Fibroblast of lung (primary cell): ENCODE data around the gene TXNDC16. TPM values are rescaled to one million over a fixed set of nuclear protein-coding genes. Genes with fewer than 3 reads are reported as not detected.

ENCODE experiments used
- DNase-seq, 2 donors: peaks; one replicate each; pipeline versions ENCODE4 v3.0.0 to v3.0.0-alpha.2; 2010; ENCODE audit warnings: low read depth in 2 of 2
- H2AFZ ChIP-seq: 2 replicates; pipeline ENCODE4 v1.5.1; 2012; ENCODE audit warnings: low read length, control low read depth, inconsistent platforms
- H3K27ac ChIP-seq: 2 replicates; pipeline ENCODE4 v1.5.1; 2011; ENCODE audit warnings: low read length, control low read depth; ENCODE audit not compliant: insufficient read depth
- H3K27me3 ChIP-seq: 2 replicates; pipeline ENCODE4 v1.5.1; 2011; ENCODE audit warnings: mild to moderate bottlenecking, low read length; ENCODE audit not compliant: control insufficient read depth, insufficient read depth
- H3K36me3 ChIP-seq: 2 replicates; pipeline ENCODE4 v1.5.1; 2011; ENCODE audit warnings: low read length; ENCODE audit not compliant: control insufficient read depth, insufficient read depth
- H3K4me1 ChIP-seq: 2 replicates; pipeline ENCODE4 v1.5.1; 2011; ENCODE audit warnings: low read length; ENCODE audit not compliant: control insufficient read depth, insufficient read depth; ENCODE audit errors: extremely low read depth
- H3K4me2 ChIP-seq: 2 replicates; pipeline ENCODE4 v1.5.1; 2011; ENCODE audit warnings: low read length, control low read depth; ENCODE audit not compliant: insufficient read depth; ENCODE audit errors: extremely low read depth
- H3K4me3 ChIP-seq, 4 experiments: fragments of 200-600 bp in 1 of 4; sonication (generic) in 1 of 4; replicated peaks in 1 of 4; 2 replicates each; pipeline ENCODE4 v1.5.1; 2011 to 2016; ENCODE audit warnings: low read length in 4 of 4, low read depth in 3 of 4, mild to moderate bottlenecking in 3 of 4, control low read depth in 2 of 4, inconsistent platforms in 1 of 4, mixed read lengths in 1 of 4; ENCODE audit not compliant: insufficient read depth in 1 of 4; ENCODE audit errors: control extremely low read depth in 1 of 4
- H3K79me2 ChIP-seq: 2 replicates; pipeline ENCODE4 v1.5.1; 2012; ENCODE audit warnings: mild to moderate bottlenecking, low read length, inconsistent platforms; ENCODE audit not compliant: control insufficient read depth, insufficient read depth
- H3K9ac ChIP-seq: 2 replicates; pipeline ENCODE4 v1.5.1; 2011; ENCODE audit warnings: mild to moderate bottlenecking, low read length, control low read depth; ENCODE audit not compliant: insufficient read depth
- H3K9me3 ChIP-seq: 2 replicates; pipeline ENCODE4 v1.5.1; 2012; ENCODE audit warnings: low read depth, low read length; ENCODE audit not compliant: control insufficient read depth, insufficient read depth
- H4K20me1 ChIP-seq: 2 replicates; pipeline ENCODE4 v1.5.1; 2011; ENCODE audit warnings: low read length; ENCODE audit not compliant: control insufficient read depth, insufficient read depth; ENCODE audit errors: extremely low read depth
- EZH2 ChIP-seq: IDR thresholded peaks from 2 replicates; pipeline ENCODE4 v1.5.1; 2012; ENCODE audit warnings: low read length, control low read depth, mild to moderate bottlenecking; ENCODE audit errors: missing control alignments
- polyA plus RNA-seq, 2 donors: library from polyadenylated mRNA; depleted of rRNA in 1 of 2; stranded (reverse) in 1 of 2; unstranded in 1 of 2; fragments of >200 nt; gene quantifications; 2 replicates each; pipeline ENCODE4 v1.2.1, GENCODE V29; 2011 to 2012; ENCODE audit warnings: missing spikeins in 1 of 2
- total RNA-seq: library from RNA; depleted of rRNA; stranded (reverse); fragments of >200 nt; gene quantifications from 2 replicates; pipeline ENCODE4 v1.2.1, GENCODE V29; 2014
- TF ChIP-seq, protein P1 (sequence below), 2 donors: IDR thresholded peaks in 1 of 2; conservative IDR thresholded peaks in 1 of 2; 1 replicate in 1 of 2; 2 replicates in 1 of 2; pipeline ENCODE4 v1.5.1; 2011 to 2012; ENCODE audit warnings: low read length in 2 of 2, control low read depth in 1 of 2, inconsistent platforms in 1 of 2, low read depth in 1 of 2, mild to moderate bottlenecking in 1 of 2

Gene TXNDC16
- total and polyA plus RNA-seq, 2 donors (not counting 1 experiment from before 2014, with no cell fraction given) = 3.0 to 6.6 TPM

DNA sequence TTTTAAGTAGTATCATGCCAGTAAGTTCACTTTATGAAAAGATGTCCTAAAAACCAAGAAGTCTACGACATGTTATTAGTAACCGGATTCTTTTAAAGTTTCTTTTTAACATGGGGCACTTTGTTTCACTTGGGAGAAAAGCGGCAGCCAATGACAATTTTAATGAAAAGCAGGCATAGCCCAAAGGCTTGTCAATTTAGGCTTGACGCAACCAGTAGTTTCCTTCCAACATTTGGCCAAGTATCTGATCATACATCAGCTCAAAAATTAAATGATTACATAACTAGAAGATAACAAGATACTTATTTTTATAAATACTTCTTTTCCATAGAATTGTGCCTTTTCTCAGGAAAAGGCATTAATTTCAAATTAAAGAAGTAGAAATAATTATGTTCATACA is 112.8 kb downstream of the TXNDC16 start:
- H3K27ac ChIP-seq = no peak overlapping the region
- TF ChIP-seq, protein P1, sequence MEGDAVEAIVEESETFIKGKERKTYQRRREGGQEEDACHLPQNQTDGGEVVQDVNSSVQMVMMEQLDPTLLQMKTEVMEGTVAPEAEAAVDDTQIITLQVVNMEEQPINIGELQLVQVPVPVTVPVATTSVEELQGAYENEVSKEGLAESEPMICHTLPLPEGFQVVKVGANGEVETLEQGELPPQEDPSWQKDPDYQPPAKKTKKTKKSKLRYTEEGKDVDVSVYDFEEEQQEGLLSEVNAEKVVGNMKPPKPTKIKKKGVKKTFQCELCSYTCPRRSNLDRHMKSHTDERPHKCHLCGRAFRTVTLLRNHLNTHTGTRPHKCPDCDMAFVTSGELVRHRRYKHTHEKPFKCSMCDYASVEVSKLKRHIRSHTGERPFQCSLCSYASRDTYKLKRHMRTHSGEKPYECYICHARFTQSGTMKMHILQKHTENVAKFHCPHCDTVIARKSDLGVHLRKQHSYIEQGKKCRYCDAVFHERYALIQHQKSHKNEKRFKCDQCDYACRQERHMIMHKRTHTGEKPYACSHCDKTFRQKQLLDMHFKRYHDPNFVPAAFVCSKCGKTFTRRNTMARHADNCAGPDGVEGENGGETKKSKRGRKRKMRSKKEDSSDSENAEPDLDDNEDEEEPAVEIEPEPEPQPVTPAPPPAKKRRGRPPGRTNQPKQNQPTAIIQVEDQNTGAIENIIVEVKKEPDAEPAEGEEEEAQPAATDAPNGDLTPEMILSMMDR (conservative IDR thresholded peaks at IDR 0.05 in 1 of 2, IDR thresholded peaks at IDR 0.05 in 1 of 2; ENCODE audit: low read depth in 1 of 2, low read length in 2 of 2) = no peak
- no peak for TF ChIP-seq EZH2
- no peaks in the 10 kb centered on the region for H3K27me3 ChIP-seq
- H3K4me3 ChIP-seq = no peak overlapping the region
- H3K36me3 ChIP-seq = no peaks in the 10 kb centered on the region
- no peaks in the 10 kb centered on the region for H3K4me1 ChIP-seq
- H2AFZ ChIP-seq = no peak overlapping the region
- no peak overlapping the region for H3K4me2 ChIP-seq
- H3K9me3 ChIP-seq = no peaks in the 10 kb centered on the region
- H3K9ac ChIP-seq = no peak overlapping the region
- H4K20me1 ChIP-seq = no peaks in the 10 kb centered on the region
- no peak for DNase-seq
- H3K79me2 ChIP-seq = no peaks in the 10 kb centered on the region

DNA sequence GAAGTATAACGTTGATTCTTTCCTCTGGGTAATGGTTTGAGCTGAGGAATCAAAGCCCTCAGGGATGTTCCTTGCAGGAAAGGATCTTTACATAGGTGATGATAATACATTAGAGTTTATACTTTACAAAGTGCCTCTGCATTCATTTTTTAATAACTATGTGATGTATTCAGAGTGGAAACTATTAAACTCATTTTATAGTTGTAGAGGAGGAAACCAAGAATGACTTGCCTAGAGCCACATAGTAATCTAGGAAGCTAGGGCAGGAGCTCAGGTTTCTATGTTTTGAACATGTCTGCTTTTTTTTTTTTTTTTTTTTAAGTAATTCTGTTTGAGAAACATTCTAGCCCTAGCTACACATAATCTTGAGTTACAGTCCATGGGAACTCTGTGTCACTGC is 117.3 kb downstream of the TXNDC16 start:
- H3K36me3 ChIP-seq = no peaks in the 10 kb centered on the region
- H3K4me1 ChIP-seq = no peaks in the 10 kb centered on the region
- no peak overlapping the region for H3K27ac ChIP-seq
- no peaks in the 10 kb centered on the region for H3K79me2 ChIP-seq
- no peaks in the 10 kb centered on the region for H4K20me1 ChIP-seq
- no peak overlapping the region for H3K9ac ChIP-seq
- H3K9me3 ChIP-seq = no peaks in the 10 kb centered on the region
- H2AFZ ChIP-seq = no peak overlapping the region
- no peak overlapping the region for H3K4me2 ChIP-seq
- no peaks in the 10 kb centered on the region for H3K27me3 ChIP-seq
- DNase-seq = no peak
- H3K4me3 ChIP-seq = no peak overlapping the region
- TF ChIP-seq EZH2 = no peak
- TF ChIP-seq, protein P1 (conservative IDR thresholded peaks at IDR 0.05 in 1 of 2, IDR thresholded peaks at IDR 0.05 in 1 of 2; ENCODE audit: low read depth in 1 of 2, low read length in 2 of 2) = no peak

DNA sequence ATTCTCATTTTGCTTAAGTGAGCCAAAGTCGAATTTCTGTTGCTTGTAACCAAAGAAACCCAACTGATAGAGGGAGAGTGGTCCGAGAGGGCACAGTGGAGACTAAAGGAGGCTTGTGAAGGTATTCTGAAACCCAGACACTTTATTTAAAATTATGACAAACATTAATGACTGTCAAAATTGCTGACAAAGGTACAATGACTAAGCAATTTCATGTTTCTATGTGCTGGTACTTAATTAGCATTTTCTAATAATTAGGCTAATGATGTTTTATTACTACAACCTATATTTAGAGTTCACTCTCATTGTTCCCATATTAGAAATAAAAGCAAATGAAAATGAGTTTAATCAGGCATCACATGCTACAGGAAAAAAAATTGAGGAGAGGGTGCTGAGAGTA is 121.8 kb downstream of the TXNDC16 start:
- H3K36me3 ChIP-seq = no peaks in the 10 kb centered on the region
- H3K79me2 ChIP-seq = no peaks in the 10 kb centered on the region
- no peaks in the 10 kb centered on the region for H3K4me1 ChIP-seq
- H3K4me2 ChIP-seq = no peak overlapping the region
- H3K9ac ChIP-seq = no peak overlapping the region
- H3K27ac ChIP-seq = no peak overlapping the region
- no peaks in the 10 kb centered on the region for H4K20me1 ChIP-seq
- no peaks in the 10 kb centered on the region for H3K9me3 ChIP-seq
- H3K27me3 ChIP-seq = no peaks in the 10 kb centered on the region
- no peak for DNase-seq
- TF ChIP-seq EZH2 = no peak
- TF ChIP-seq, protein P1 (conservative IDR thresholded peaks at IDR 0.05 in 1 of 2, IDR thresholded peaks at IDR 0.05 in 1 of 2; ENCODE audit: low read depth in 1 of 2, low read length in 2 of 2) = no peak
- no peak overlapping the region for H2AFZ ChIP-seq
- no peak overlapping the region for H3K4me3 ChIP-seq
